A549 treated with DMSO at 1 μM for 4 hours (cell line): ENCODE results near the gene PCDHGB7. TPM values are rescaled to one million over a fixed set of nuclear protein-coding genes. Genes with fewer than 3 reads are reported as not detected.

ENCODE experiments used
- total RNA-seq: library from RNA; stranded (reverse); fragments of 200-300 nt; extraction: Qiagen RNA extraction; gene quantifications from 5 replicates; pipeline ENCODE4 v1.2.3, GENCODE V29; 2022; ENCODE audit warnings: low read depth

The PCDHGB7 gene
- total RNA-seq, 1 experiment from 2014 or later: 0.06 TPM

Other genes with a start within 250 kb of the PCDHGB7 start
- gene PCDHB7, start 245.0 kb upstream of the PCDHGB7 start, total RNA-seq: not detected in 5 replicates
- 0.24 to 0.35 TPM (median 0.29 TPM) in 5 replicates for gene PCDHB8, start 239.9 kb upstream of the PCDHGB7 start, total RNA-seq
- 0.04 to 0.19 TPM (median 0.06 TPM) in 5 replicates for gene PCDHB16, start 235.3 kb upstream of the PCDHGB7 start, total RNA-seq
- 0.05 to 0.12 TPM in 2 of 5 replicates, not detected in the others for gene PCDHB9, start 230.5 kb upstream of the PCDHGB7 start, total RNA-seq
- 0.04 to 0.06 TPM (median 0.05 TPM) in 3 of 5 replicates, not detected in the others for gene PCDHB10, start 225.3 kb upstream of the PCDHGB7 start, total RNA-seq
- 0.07 to 0.12 TPM (median 0.11 TPM) in 3 of 5 replicates, not detected in the others for gene PCDHB11, start 218.1 kb upstream of the PCDHGB7 start, total RNA-seq
- gene PCDHB12, start 209.0 kb upstream of the PCDHGB7 start, total RNA-seq: 0.02 TPM in 1 of 5 replicates, not detected in the others
- 0.05 to 0.09 TPM (median 0.06 TPM) in 5 replicates for gene PCDHB13, start 203.8 kb upstream of the PCDHGB7 start, total RNA-seq
- gene PCDHB14, start 194.3 kb upstream of the PCDHGB7 start, total RNA-seq: 0.05 to 0.15 TPM (median 0.08 TPM) in 5 replicates
- gene PCDHB15, start 172.3 kb upstream of the PCDHGB7 start, total RNA-seq: 0.05 to 0.06 TPM in 2 of 5 replicates, not detected in the others
- gene SLC25A2, start 113.6 kb upstream of the PCDHGB7 start, total RNA-seq: not detected in 5 replicates
- gene TAF7, start 96.9 kb upstream of the PCDHGB7 start, total RNA-seq: 67.8 to 84.2 TPM (median 73.3 TPM) in 5 replicates
- 0.37 to 0.48 TPM (median 0.40 TPM) in 5 replicates for gene PCDHGA1, start 87.2 kb upstream of the PCDHGB7 start, total RNA-seq
- 0.66 to 0.87 TPM (median 0.76 TPM) in 5 replicates for gene PCDHGA2, start 78.9 kb upstream of the PCDHGB7 start, total RNA-seq
- gene PCDHGA3, start 73.8 kb upstream of the PCDHGB7 start, total RNA-seq: 0.02 to 0.04 TPM (median 0.03 TPM) in 3 of 5 replicates, not detected in the others
- gene PCDHGB1, start 67.6 kb upstream of the PCDHGB7 start, total RNA-seq: 1.6 to 2.1 TPM (median 1.8 TPM) in 5 replicates
- gene PCDHGA4, start 62.7 kb upstream of the PCDHGB7 start, total RNA-seq: 0.09 to 0.17 TPM (median 0.14 TPM) in 5 replicates
- gene PCDHGB2, start 57.7 kb upstream of the PCDHGB7 start, total RNA-seq: 0.09 to 0.20 TPM (median 0.14 TPM) in 4 of 5 replicates, not detected in the other
- 0.07 to 0.22 TPM (median 0.18 TPM) in 5 replicates for gene PCDHGA5, start 53.5 kb upstream of the PCDHGB7 start, total RNA-seq
- gene PCDHGB3, start 47.4 kb upstream of the PCDHGB7 start, total RNA-seq: 0.19 to 0.37 TPM (median 0.31 TPM) in 5 replicates
- 0.19 to 0.39 TPM (median 0.26 TPM) in 5 replicates for gene PCDHGA6, start 43.8 kb upstream of the PCDHGB7 start, total RNA-seq
- gene PCDHGA7, start 34.9 kb upstream of the PCDHGB7 start, total RNA-seq: 0.84 to 1.3 TPM (median 1.1 TPM) in 5 replicates
- gene PCDHGB4, start 30.0 kb upstream of the PCDHGB7 start, total RNA-seq: 0.77 to 1.0 TPM (median 0.88 TPM) in 5 replicates
- gene PCDHGA8, start 25.0 kb upstream of the PCDHGB7 start, total RNA-seq: 0.02 to 0.03 TPM (median 0.02 TPM) in 3 of 5 replicates, not detected in the others
- 2.3 to 2.7 TPM (median 2.6 TPM) in 5 replicates for gene PCDHGB5, start 19.7 kb upstream of the PCDHGB7 start, total RNA-seq
- 0.04 to 0.09 TPM (median 0.06 TPM) in 4 of 5 replicates, not detected in the other for gene PCDHGA9, start 14.9 kb upstream of the PCDHGB7 start, total RNA-seq
- 0.09 to 0.23 TPM (median 0.13 TPM) in 5 replicates for gene PCDHGB6, start 9.7 kb upstream of the PCDHGB7 start, total RNA-seq
- 0.03 TPM in 1 of 5 replicates, not detected in the others for gene PCDHGA10, start 4.7 kb upstream of the PCDHGB7 start, total RNA-seq
- gene PCDHGA11, start 3.4 kb downstream of the PCDHGB7 start, total RNA-seq: not detected in 5 replicates
- gene PCDHGA12, start 12.8 kb downstream of the PCDHGB7 start, total RNA-seq: 0.02 to 0.03 TPM in 2 of 5 replicates, not detected in the others
- gene PCDHGC3, start 58.3 kb downstream of the PCDHGB7 start, total RNA-seq: 5.7 to 7.4 TPM (median 6.8 TPM) in 5 replicates
- not detected in 5 replicates for gene PCDHGC4, start 67.4 kb downstream of the PCDHGB7 start, total RNA-seq
- 0.05 TPM in 1 of 5 replicates, not detected in the others for gene PCDHGC5, start 71.4 kb downstream of the PCDHGB7 start, total RNA-seq
- 102 to 110 TPM (median 107 TPM) in 5 replicates for gene DIAPH1, start 201.3 kb downstream of the PCDHGB7 start, total RNA-seq
- 44.8 to 53.9 TPM (median 50.6 TPM) in 5 replicates for gene HDAC3, start 219.2 kb downstream of the PCDHGB7 start, total RNA-seq
- gene RELL2, start 219.3 kb downstream of the PCDHGB7 start, total RNA-seq: 3.5 to 5.7 TPM (median 4.0 TPM) in 5 replicates
- gene FCHSD1, start 233.7 kb downstream of the PCDHGB7 start, total RNA-seq: 7.7 to 11.9 TPM (median 9.8 TPM) in 5 replicates